Endodermal cell (in vitro differentiated cells): ENCODE data around the gene USP2. TPM values are rescaled to one million over a fixed set of nuclear protein-coding genes. Genes with fewer than 3 reads are reported as not detected.

Experiments
- DNase-seq: peaks from one replicate; pipeline ENCODE4 v3.0.0-alpha.2; 2017
- H3K27ac ChIP-seq: 2 replicates; pipeline ENCODE4 v1.5.1; 2013; ENCODE audit warnings: mild to moderate bottlenecking, low read depth, low read length, moderate library complexity
- H3K27me3 ChIP-seq: 2 replicates; pipeline ENCODE4 v1.6.1; 2013; ENCODE audit warnings: mild to moderate bottlenecking, low read length, moderate library complexity; ENCODE audit not compliant: insufficient read depth, control insufficient read depth, poor library complexity, severe bottlenecking
- H3K36me3 ChIP-seq: 2 replicates; pipeline ENCODE4 v1.7.0; 2013; ENCODE audit warnings: mild to moderate bottlenecking, low read length, moderate library complexity; ENCODE audit not compliant: control insufficient read depth, insufficient read depth
- H3K4me1 ChIP-seq: one replicate; pipeline ENCODE4 v1.7.0; 2013; ENCODE audit warnings: low read length; ENCODE audit not compliant: control insufficient read depth, insufficient read depth
- H3K4me3 ChIP-seq: 2 replicates; pipeline ENCODE4 v1.5.1; 2013; ENCODE audit warnings: mild to moderate bottlenecking, low read length, moderate library complexity
- H3K9ac ChIP-seq: 2 replicates; pipeline ENCODE4 v1.6.1; 2013; ENCODE audit warnings: mild to moderate bottlenecking, low read length, moderate library complexity; ENCODE audit not compliant: poor library complexity, severe bottlenecking; ENCODE audit errors: extremely low read depth
- H3K9me3 ChIP-seq: 2 replicates; pipeline ENCODE4 v1.6.1; 2013; ENCODE audit warnings: mild to moderate bottlenecking, low read length, moderate library complexity; ENCODE audit not compliant: control insufficient read depth
- H3K27ac Mint-ChIP-seq: 2 replicates; pipeline ENCODE4 v1.8.0; 2020; ENCODE audit warnings: mixed read lengths
- H3K27me3 Mint-ChIP-seq: 2 replicates; pipeline ENCODE4 v1.8.0; 2021; ENCODE audit warnings: mild to moderate bottlenecking, mixed read lengths; ENCODE audit not compliant: insufficient read depth
- H3K36me3 Mint-ChIP-seq: 2 replicates; pipeline ENCODE4 v1.8.0; 2020; ENCODE audit warnings: low read depth, mixed read lengths
- H3K4me1 Mint-ChIP-seq: 2 replicates; pipeline ENCODE4 v1.8.0; 2020; ENCODE audit warnings: mixed read lengths
- H3K4me3 Mint-ChIP-seq: 2 replicates; pipeline ENCODE4 v1.8.0; 2020; ENCODE audit warnings: mild to moderate bottlenecking, moderate library complexity, mixed read lengths
- H3K9me3 Mint-ChIP-seq: 2 replicates; pipeline ENCODE4 v1.8.0; 2020; ENCODE audit warnings: mild to moderate bottlenecking, mixed read lengths
- CTCF ChIP-seq: fragments of 200-600 bp; sonication (generic); conservative IDR thresholded peaks from 2 replicates; pipeline ENCODE4 v1.5.0; 2021; ENCODE audit warnings: antibody characterized with exemption, mild to moderate bottlenecking
- WGBS, 2 experiments: methylation state at CpG; one replicate each; pipeline versions ENCODE4 v1.1.5 to v1.1.7; 2013; ENCODE audit warnings: missing lambda C conversion rate in 2 of 2, mixed read lengths in 1 of 2; ENCODE audit not compliant: insufficient coverage in 1 of 2, insufficient read length in 1 of 2; 5-methylcytosine and 5-hydroxymethylcytosine counted together
- total RNA-seq, 2 donors: library from RNA; stranded (reverse); fragmentation: NEBNext Ultra II Directional in 1 of 2; extraction: Animal tissue kit (Norgen Biotek cat#: 25700) in 1 of 2; gene quantifications; 2 replicates in 1 of 2; 3 replicates in 1 of 2; pipeline ENCODE4 v1.2.1, GENCODE V29; 2021

Gene USP2
- total RNA-seq, 2 donors from 2014 or later, result 17.8 to 21.1 TPM

DNA sequence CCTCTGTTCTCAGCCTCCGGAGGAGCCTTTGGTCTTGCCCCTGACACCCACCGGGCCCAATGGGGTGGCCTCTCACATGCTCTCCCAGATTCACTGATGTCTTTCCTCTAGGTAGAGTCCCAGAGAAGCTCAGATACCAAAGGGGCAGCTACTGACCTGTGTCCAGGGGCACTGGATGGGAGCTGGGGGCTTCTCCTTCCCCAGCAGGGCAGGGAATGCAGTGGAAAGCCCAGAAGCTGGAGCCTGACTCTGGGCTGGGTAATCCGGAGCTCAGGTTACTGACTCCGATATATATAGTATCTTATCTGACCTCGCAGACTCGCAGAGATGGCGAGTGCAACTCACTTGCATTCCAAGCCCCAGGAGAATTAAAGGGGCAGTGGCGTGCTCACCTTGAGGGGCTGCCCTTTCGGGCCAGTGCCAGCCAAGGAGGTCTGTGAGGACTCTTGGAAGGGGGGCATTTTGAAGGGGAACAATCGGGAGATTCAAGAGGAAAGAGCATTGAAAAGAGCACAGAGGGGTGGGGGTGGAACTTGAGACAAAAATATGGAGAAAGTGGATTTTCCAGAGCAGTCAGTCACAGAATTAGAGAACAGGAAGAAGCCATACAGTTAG is 2.5 kb downstream of the USP2 start:
- Mint-ChIP-seq H3K27me3 (no peaks in the 10 kb centered on the region), H3K4me1 (peaks cover 56% of the 10 kb centered on the region), H3K36me3 (no peaks in the 10 kb centered on the region), H3K9me3 (no peaks in the 10 kb centered on the region), H3K4me3 (peak overlapping the region; percentile 56), H3K27ac (peak overlapping the region; percentile 93)
- no peak for TF ChIP-seq CTCF
- Histone ChIP-seq H3K27ac (peak overlapping the region; percentile 36), H3K9ac (peak overlapping the region; percentile 86), H3K4me1 (peaks cover 45% of the 10 kb centered on the region), H3K27me3 (no peaks in the 10 kb centered on the region), H3K9me3 (no peaks in the 10 kb centered on the region), H3K4me3 (peak overlapping the region; percentile 93), H3K36me3 (peaks cover 5% of the 10 kb centered on the region)
- peak; percentile 82 for DNase-seq
- WGBS, 2 experiments, result 20 to 22% methylated on average over 6 to 10 of the region's 10 CpGs

- no peak for TF ChIP-seq CTCF
- Mint-ChIP-seq H3K36me3 (no peaks in the 10 kb centered on the region), H3K27me3 (no peaks in the 10 kb centered on the region), H3K27ac (peak overlapping the region; percentile 93), H3K4me3 (peak overlapping the region; percentile 56), H3K4me1 (peaks cover 58% of the 10 kb centered on the region), H3K9me3 (no peaks in the 10 kb centered on the region)
- Histone ChIP-seq H3K9ac (peak overlapping the region; percentile 86), H3K4me1 (peaks cover 47% of the 10 kb centered on the region), H3K9me3 (no peaks in the 10 kb centered on the region), H3K27me3 (no peaks in the 10 kb centered on the region), H3K36me3 (peaks cover 12% of the 10 kb centered on the region), H3K27ac (no peak overlapping the region), H3K4me3 (peak overlapping the region; percentile 93)
- 46 to 57% methylated on average over 2 to 5 of the region's 6 CpGs for WGBS, 2 experiments
- DNase-seq, result peak; percentile 96
Observed at GRCh38 chr11:119377961-119378667, 3.4 kb downstream of the USP2 start.

- H3K27me3 ChIP-seq, result no peaks in the 10 kb centered on the region
- Mint-ChIP-seq H3K36me3 (no peaks in the 10 kb centered on the region), H3K9me3 (no peaks in the 10 kb centered on the region), H3K4me3 (peak overlapping the region; percentile 56), H3K27me3 (no peaks in the 10 kb centered on the region), H3K4me1 (peaks cover 58% of the 10 kb centered on the region), H3K27ac (peak overlapping the region; percentile 93)
- H3K4me3 ChIP-seq, result peak overlapping the region; percentile 75
- DNase-seq, result no peak
- no peak overlapping the region for H3K27ac ChIP-seq
- 70 to 84% methylated on average over 7 to 12 of the region's 12 CpGs for WGBS, 2 experiments
- H3K9me3 ChIP-seq, result no peaks in the 10 kb centered on the region
- TF ChIP-seq CTCF, result no peak
- H3K36me3 ChIP-seq, result peaks cover 19% of the 10 kb centered on the region
- H3K4me1 ChIP-seq, result peaks cover 54% of the 10 kb centered on the region
- peak overlapping the region; percentile 33 for H3K9ac ChIP-seq
Observed at GRCh38 chr11:119377112-119377901, 4.2 kb downstream of the USP2 start.
